Measurements from ENCODE around the gene FOXC2.

The FOXC2 gene

DNA sequence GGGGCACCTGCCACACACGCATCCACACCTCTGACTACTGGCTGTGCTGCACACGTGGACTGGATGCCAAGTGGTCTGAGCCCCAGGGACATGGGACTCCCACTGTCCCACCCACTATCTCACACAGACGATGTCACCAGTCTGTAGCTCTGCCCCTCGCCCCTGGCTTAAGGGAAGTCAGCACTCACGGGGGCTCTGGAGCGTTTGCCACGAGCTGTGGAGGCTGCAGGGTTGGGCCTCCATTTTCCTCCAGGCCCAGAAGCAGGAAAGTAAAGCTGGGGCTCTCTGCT is 34.2 kb upstream of the FOXC2 start:
- no peak overlapping the region for H3K4me3 ChIP-seq (ENCODE audit: low read depth, low read length)

- no peak overlapping the region for H3K4me3 ChIP-seq (ENCODE audit: low read depth, low read length)
These were observed 33.6 kb upstream of the FOXC2 start for GRCh38 chr16:86533076-86533475.

DNA sequence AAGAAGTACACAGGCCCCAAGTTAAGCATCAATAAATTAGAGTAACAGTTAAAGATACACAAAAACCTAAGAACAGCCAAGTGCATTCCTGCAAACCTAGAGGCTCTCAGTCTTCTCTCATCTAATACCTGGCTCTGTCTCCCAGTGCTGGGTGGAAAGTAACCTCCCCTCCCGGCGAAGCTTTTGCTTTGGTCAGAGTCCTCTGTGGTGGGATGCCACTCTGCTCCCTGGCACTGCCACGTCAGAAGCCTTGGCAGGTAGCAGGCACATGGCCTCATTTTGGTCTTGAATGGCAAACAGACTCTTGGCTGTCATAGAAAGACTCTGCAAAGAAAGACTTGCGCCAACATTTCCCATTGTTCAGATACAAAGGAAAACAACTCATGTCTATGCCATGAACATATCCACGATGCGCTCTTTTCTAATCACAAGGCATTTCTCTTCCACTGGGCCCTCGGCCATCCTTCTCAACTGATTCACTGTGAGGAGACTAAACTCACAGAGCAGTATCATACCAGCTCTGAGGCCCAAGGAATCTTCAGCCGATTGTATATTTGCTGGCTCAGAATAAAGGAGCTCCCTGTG is 32.8 kb upstream of the FOXC2 start:
- no peak overlapping the region for H3K4me3 ChIP-seq (ENCODE audit: low read depth, low read length)

GRCh38 chr16:86534779-86535615 is 31.6 kb upstream of the FOXC2 start:
- no peak overlapping the region for H3K4me3 ChIP-seq (ENCODE audit: low read depth, low read length)

DNA sequence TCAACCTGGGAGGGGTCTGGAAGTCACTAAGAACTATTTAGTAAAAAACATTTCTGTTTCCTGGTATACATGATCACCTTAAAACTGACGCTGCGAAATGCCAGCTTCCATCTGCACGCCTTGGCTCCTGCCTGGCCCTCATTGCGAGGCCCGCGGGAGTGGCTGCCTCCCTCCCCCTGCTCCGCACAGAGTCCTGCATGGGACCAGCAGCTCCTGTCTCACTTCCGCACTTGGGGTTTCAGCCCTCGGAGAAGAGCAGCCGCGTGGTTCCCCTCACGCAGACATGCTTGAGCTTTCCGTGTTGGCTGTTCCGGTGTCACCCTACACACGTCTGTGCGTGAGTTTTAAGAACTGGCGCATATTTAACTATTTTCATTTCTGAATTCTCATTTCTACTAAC is 30.0 kb upstream of the FOXC2 start:
- H3K4me3 ChIP-seq (ENCODE audit: low read depth, low read length), result no peak overlapping the region

GRCh38 chr16:86537486-86537885 is 29.1 kb upstream of the FOXC2 start:
- H3K4me3 ChIP-seq (ENCODE audit: low read depth, low read length), result no peak overlapping the region

DNA sequence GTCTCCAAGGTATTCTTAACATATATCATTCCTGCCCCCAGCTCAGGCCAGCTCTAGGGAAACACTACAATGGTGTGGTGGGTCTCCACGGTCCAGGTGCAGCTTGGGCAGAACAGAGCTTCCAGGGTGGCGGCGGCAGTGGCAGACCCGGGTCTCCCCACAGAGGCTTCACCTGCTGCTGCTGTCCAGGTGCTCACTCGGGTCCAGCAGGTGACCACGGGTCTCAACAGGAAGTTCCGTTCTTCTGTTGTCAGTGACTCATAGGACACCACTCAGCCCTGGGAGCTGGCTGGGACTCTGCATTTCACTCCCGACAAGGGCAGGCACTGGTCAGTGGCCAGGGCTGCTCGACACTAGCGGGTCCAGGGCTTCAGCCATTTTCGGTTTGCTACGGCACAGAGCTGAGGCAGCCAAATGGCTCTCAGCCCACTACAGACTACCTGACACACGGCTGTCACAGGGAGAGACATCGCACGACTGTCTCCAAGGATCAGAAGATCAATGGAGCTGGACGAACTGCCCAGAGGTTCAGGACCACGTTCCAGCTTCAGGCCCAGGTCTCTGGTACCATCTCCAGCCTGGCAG is 28.3 kb upstream of the FOXC2 start:
- H3K4me3 ChIP-seq (ENCODE audit: low read depth, low read length), result no peak overlapping the region

- H3K4me3 ChIP-seq (ENCODE audit: low read depth, low read length), result no peak overlapping the region
These were observed 25.7 kb upstream of the FOXC2 start for GRCh38 chr16:86540894-86541293.

DNA sequence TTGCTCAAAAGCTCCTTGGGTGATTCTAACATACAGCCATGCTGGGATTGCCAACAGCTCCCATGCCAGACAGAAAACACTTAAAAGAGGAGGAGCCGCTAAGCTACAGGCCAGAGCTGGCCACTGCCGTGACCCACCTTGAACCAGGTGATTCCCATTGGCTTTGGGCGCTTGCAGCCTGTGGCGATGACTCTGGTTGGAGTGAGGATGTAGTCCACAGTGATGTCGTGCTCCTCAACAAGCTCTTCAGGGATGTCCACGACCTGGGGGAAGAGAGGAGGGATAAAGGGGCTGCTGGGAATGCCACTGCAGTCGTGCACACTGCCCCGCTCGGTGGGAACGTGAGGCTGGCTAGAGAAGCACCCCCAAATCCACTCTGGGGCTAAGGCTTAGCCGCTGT is 25.1 kb upstream of the FOXC2 start:
- H3K4me3 ChIP-seq (ENCODE audit: low read depth, low read length), result no peak overlapping the region

DNA sequence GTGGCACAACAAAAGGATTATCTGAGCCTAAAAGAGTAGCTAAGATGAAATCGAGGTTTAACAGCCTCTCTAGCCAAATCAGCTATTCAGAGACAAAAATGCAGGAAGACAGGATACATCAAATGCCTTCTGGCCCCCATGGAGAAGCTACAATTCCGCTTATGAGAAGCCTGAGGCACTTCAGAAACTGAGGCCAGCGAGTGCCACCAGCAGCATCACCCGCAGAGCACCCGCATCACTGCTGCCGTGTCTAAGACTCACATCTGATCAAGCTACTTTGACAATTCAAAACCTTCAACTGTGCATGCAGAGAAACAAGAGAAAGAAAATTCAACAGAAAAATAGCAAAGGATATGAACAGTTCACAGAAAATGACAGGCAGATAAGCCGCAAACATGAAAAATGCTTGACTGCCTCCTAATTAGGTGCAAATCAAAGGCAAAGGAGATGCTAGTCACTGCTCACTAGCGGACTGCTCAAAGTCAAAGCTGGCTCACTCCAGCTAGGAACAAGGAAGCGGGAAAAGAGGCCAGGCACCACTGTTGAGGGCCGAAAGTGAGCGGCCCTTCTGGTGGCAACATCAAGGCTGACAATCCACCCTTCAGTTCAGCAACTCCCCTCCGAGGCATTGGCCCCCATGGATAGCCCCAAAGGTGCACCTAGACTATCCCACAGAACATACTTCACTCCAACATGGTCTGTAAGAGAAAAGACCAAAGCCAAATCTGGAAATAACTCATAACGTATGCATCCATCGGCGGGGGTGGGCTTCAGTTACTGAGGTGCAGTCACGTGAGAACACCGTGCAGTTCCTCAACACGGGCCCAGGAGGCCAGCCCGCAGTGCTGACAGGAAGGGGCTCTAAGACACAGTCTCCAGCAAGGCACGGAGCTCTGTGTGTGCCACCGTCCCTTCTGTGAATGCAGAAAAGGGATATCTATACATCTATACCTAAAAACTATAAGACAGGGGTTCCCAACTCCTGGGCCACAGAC is 23.6 kb upstream of the FOXC2 start:
- H3K4me3 ChIP-seq (ENCODE audit: low read depth, low read length), result no peak overlapping the region

- no peak overlapping the region for H3K4me3 ChIP-seq (ENCODE audit: low read depth, low read length)
These were observed 21.1 kb upstream of the FOXC2 start for GRCh38 chr16:86545481-86545880.

DNA sequence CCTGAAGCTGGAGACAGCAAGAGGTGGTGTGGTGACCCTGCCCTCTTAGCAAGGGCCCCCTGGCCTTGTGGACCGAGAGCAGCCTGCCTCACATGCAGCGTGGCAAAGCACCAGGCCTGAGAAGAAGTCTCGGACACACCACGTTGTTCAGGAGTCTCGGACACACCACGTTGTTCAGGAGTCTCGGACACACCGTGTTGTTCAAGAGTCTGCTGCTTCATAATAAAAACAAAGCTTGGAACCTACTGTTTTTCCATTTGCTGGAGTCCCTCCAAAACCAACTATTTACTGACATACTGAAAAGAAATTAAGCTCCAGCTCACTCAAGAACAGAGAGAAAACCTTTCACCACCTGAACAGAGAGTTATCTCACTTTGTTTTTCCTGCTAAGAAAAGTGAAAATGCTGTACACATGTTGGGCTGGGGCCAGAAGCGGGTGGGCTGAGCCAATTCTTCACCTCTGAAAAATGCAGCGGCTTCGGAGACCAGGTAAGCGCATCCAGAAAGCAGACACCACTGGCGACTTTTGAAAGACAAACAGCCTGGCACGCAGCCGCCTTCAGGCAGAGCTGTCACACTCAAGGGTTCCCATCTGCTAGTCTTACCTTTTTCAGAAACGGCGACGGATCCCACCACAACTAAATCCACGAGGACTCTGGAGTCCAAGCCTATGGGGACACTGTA is 20.5 kb upstream of the FOXC2 start:
- H3K4me3 ChIP-seq (ENCODE audit: low read depth, low read length), result no peak overlapping the region

DNA sequence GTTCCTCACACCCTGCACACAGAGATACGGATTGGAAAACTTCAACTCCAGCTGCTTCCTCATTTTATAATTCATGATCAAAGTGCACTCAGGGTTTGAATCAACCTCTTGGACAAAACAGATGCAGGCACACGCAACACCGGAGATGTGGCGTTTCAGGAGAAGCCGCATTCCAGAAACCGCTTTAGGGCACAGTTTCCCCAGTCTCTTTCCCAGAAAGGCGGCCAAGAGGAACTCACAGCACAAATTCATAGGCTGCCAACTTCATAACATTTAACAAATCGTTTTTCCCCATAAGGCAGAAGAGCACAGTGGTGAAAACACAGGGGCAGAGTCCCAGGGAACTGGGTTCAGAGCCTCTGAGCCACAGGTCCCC is 20.0 kb upstream of the FOXC2 start:
- H3K4me3 ChIP-seq (ENCODE audit: low read depth, low read length), result no peak overlapping the region

DNA sequence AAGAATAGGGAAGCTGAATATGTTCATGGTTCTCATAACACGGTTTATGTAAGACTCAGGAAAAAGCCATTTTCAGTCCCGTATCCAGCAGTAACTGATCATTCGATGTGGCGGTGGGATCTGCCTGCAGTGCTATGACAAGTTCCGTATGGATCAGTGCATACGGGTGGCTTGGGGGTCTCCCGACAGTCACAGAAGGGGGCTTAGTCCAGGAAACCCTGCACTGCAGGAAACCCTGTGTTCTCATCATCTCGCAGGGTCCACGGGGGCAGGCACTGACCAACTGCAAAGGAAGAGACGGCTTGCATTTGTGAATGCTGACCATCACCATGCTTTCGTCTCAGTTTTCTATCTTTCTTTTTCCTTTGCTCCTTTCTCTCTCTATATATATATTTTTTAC is 19.3 kb upstream of the FOXC2 start:
- no peak overlapping the region for H3K4me3 ChIP-seq (ENCODE audit: low read depth, low read length)

GRCh38 chr16:86549076-86549892 is 17.3 kb upstream of the FOXC2 start:
- H3K4me3 ChIP-seq (ENCODE audit: low read depth, low read length), result no peak overlapping the region

DNA sequence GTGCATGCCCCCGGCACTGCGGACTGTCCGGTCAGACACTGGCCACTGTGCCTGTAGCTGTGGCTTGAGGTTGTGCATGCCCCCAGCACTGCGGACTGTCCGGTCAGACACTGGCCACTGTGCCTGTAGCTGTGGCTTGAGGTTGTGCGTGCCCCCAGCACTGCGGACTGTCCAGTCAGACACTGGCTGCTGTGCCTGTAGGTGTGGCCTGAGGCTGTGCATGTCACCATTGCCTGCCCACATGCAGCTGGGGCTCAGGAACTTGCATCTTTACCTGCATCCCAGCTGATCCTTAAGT is 16.8 kb upstream of the FOXC2 start:
- H3K4me3 ChIP-seq (ENCODE audit: low read depth, low read length), result no peak overlapping the region

- H3K4me3 ChIP-seq (ENCODE audit: low read depth, low read length), result no peak overlapping the region
These were observed 16.3 kb upstream of the FOXC2 start for GRCh38 chr16:86550281-86550680.

- H3K4me3 ChIP-seq (ENCODE audit: low read depth, low read length), result no peak overlapping the region
These were observed 13.3 kb upstream of the FOXC2 start for GRCh38 chr16:86553356-86553755.

DNA sequence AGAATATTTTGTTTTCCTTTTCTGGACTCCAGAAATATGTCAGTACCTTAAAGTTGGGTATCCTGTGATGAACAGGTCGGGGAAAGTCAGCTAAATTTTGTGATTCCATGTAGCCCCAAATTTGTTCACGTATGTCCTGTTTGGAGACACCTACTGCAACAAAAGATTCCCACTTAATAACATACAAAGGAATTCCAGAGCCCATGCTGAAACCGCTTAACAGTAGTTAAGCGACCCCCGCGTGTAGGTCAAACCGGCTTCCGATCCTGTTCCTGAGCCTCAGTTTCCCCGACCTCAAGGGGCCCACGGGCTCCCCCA is 12.1 kb upstream of the FOXC2 start:
- peak overlapping the region; percentile 37 for H3K4me3 ChIP-seq (ENCODE audit: low read depth, low read length)

DNA sequence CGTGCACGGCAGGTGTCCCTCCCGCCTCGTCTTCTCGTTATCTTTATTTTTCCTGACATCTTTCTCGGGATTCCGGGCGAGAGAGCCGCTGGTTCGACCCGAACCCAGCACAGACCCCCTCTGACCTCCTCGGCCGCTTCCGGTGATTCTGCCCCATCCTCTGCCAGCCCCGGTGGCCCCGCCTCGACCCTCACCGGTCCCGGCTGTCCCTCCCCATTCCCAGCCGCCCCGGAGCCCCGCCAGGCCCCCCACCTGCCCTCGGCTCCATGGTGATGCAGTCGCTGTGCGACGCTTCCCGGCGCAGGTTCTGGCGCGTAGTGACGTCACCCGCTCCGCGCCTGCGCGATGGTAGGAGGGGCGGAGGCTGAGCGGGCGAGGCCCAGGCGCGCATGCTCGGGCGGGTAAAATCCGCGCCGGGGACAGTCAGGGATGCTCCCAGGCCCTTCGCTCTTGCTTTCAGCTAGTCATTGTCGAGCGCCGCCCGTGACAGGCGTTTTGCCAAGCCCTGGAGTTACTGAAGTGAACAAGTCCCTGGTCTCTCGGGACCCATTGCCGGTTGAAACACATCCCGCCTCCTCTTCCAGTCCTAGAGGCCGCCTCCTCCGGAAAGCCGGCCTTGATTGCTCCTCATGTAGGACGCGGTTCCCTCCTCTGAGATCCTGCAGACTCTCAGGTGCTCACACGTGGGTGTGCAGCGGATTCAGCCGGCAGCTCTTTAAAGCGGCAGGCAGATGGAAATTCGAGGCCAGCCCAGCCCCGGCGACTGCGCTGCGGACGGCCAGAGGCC is 11.5 kb upstream of the FOXC2 start, which contains the start of gene MTHFSD:
Gene MTHFSD, minus strand, starts transcription at position 319 of the 787 bp plus-strand sequence. Its CDS starts 51 bp downstream, at position 268.
- peak within 1 kb of the TSS; percentile 37 for H3K4me3 ChIP-seq (ENCODE audit: low read depth, low read length)

Measured in iPS-11a (cell line).